SK-N-MC (cell line): ENCODE measurements around the gene DCTN2.
A peak's percentile ranks its signal among the peaks of the same experiment; 100 is the strongest.

ENCODE experiments used
- DNase-seq: peaks from one replicate; pipeline ENCODE4 v3.0.0-alpha.2; 2011; ENCODE audit warnings: low read depth, low spot score
- H3K27ac ChIP-seq: fragments of 200-600 bp; sonication (generic); 2 replicates; pipeline ENCODE4 v1.5.1; 2016; ENCODE audit warnings: mixed run types
- H3K36me3 ChIP-seq: fragments of 200-600 bp; sonication (generic); 2 replicates; pipeline ENCODE4 v1.6.1; 2017; ENCODE audit warnings: antibody characterized with exemption, low read length, mixed read lengths; ENCODE audit not compliant: insufficient read depth
- H3K4me3 ChIP-seq: fragments of 200-600 bp; sonication (generic); 2 replicates; pipeline ENCODE4 v1.5.1; 2016
- H3K9ac ChIP-seq: fragments of 200-600 bp; sonication (generic); 2 replicates; pipeline ENCODE4 v1.8.0; 2017; ENCODE audit warnings: mixed run types, mixed read lengths; ENCODE audit not compliant: insufficient read length
- H3K9me3 ChIP-seq: fragments of 200-600 bp; sonication (generic); 2 replicates; pipeline ENCODE4 v1.6.1; 2017; ENCODE audit warnings: low read depth, mild to moderate bottlenecking, antibody characterized with exemption, low read length, moderate library complexity, mixed read lengths
- EZH2 ChIP-seq: fragments of 200-600 bp; sonication (generic); IDR thresholded peaks from one replicate; pipeline ENCODE4 v1.6.1; 2017; ENCODE audit warnings: antibody characterized with exemption
- FOXP2 ChIP-seq: optimal IDR thresholded peaks from 2 replicates; pipeline ENCODE3; 2011; ENCODE audit warnings: mild to moderate bottlenecking, moderate library complexity; ENCODE audit not compliant: insufficient read depth; ENCODE audit errors: extremely low read length, control extremely low read depth
- POLR2AphosphoS5 ChIP-seq: IDR thresholded peaks from 2 replicates; pipeline ENCODE4 v1.6.1; 2012; ENCODE audit warnings: mild to moderate bottlenecking, low read depth, low read length, borderline replicate concordance

DCTN2 gene

DNA sequence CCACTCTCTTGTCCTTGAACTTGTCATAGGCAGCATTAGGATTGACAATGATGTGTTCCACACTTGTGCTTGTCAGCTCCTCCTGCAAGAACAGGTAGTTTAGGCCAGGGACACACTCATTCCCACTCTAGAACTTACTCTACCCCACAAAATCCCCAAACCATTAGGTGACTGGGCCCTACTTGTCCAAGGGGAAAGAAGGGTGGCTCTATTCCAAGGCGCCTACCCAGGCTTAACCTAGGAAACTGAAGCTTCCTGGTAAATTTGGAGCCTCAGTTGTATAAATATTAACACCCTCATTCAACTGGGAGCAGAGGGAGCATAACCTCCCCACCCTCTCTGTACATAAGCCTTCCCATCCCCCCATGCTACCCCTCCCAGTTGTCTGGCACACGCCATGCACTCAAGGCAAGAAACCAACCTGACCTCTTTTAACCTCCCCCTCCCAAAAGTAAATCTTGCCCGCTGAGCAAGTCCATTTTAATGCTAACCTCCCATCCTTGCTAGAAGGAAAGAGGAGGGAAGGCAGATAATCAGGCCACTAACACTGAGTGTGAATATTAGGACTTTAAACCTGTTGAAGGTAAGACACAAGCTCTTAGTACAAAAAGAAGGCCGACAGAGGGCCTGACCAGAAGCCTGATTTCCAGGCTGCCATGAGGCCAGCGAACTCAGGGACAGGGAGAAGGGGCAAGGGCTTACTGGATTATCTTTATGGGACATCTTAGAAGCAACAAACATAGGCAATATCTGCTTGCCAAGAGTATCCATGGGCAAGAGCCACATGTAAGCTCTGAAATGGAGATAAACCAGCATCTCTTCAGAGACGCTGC, 11.0 kb downstream of the DCTN2 start:
- DNase-seq, result no peak
- H3K27ac ChIP-seq, result no peak overlapping the region
- H3K4me3 ChIP-seq, result no peak overlapping the region
- no peak overlapping the region for H3K9ac ChIP-seq
- TF ChIP-seq POLR2AphosphoS5 (no peak), FOXP2 (no peak), EZH2 (no peak)
- H3K9me3 ChIP-seq, result no peaks in the 10 kb centered on the region
- peaks cover 55% of the 10 kb centered on the region for H3K36me3 ChIP-seq

DNA sequence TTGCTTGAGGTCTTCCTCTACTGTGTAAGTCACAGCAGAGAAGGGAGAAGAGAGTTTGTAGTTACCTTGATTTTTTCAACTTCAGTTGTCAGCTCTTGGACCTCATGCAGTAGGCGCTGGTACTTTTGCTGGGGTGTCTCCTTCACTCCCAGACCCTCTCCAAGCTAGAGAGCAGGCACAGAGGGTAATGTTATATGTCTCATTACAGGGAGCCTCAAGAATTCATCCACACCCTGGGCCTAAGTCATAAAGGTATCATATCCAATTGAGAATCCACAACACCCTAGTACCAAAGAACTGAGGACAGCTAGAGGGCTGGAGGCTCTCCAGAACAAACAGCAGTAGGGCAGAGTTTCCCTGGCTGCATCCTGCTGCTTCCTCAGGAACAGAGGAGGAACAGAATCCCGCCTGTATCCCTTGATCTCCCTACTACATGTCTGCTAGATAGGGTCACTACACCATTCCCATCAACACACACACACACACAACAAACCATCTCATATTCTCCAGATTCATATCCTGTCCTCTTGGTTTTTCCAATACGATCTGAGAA, 11.9 kb downstream of the DCTN2 start:
- Histone ChIP-seq H3K9me3 (no peaks in the 10 kb centered on the region), H3K4me3 (no peak overlapping the region), H3K27ac (no peak overlapping the region), H3K36me3 (peaks cover 60% of the 10 kb centered on the region), H3K9ac (no peak overlapping the region)
- TF ChIP-seq POLR2AphosphoS5, result no peak
- no peak for TF ChIP-seq EZH2
- no peak for TF ChIP-seq FOXP2
- DNase-seq, result no peak

DNA sequence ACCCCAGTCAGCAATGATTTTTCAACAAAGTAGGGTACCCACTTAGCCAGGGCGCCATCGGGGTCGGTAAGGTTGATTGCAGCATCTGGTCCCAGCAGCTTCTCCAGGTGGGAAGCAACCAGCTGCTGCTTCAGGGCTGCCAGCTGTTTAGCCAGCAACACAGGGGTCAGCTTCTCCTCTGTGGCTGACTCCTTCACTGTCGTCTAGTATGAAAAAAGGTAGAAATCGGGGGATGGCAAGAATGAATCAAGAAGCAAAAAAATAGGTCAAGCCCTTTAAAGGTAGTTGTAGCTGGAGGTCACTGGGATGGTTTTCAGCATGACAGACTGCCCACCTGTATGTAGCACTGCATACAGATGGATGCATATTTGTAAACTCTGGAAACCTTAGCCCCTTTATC, 12.7 kb downstream of the DCTN2 start:
- no peak for DNase-seq
- H3K36me3 ChIP-seq, result peaks cover 67% of the 10 kb centered on the region
- TF ChIP-seq FOXP2 (no peak), POLR2AphosphoS5 (no peak), EZH2 (no peak)
- H3K27ac ChIP-seq, result no peak overlapping the region
- no peaks in the 10 kb centered on the region for H3K9me3 ChIP-seq
- H3K9ac ChIP-seq, result no peak overlapping the region
- no peak overlapping the region for H3K4me3 ChIP-seq

DNA sequence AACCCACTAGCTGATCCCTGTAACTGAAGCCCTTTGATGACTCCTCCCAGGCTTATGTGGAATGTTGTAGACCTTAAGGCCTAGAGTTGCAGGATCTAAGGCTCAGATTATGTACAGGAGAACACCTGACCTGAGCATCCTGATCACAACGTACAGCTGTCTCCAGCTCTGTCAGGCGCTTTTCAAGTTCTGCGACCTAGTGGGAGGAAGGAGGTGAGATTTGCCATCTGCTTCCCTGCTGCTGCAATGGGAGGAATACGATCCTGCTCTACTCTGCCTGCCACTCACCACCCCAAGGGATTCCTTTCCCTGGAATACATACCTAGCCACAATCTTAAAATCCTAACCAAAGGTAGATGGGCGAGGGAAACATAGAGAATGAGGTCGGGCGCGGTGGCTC, 13.9 kb downstream of the DCTN2 start:
- H3K36me3 ChIP-seq, result peaks cover 67% of the 10 kb centered on the region
- no peak overlapping the region for H3K9ac ChIP-seq
- no peak for DNase-seq
- no peaks in the 10 kb centered on the region for H3K9me3 ChIP-seq
- TF ChIP-seq EZH2 (no peak), FOXP2 (no peak), POLR2AphosphoS5 (no peak)
- no peak overlapping the region for H3K27ac ChIP-seq
- no peak overlapping the region for H3K4me3 ChIP-seq

DNA sequence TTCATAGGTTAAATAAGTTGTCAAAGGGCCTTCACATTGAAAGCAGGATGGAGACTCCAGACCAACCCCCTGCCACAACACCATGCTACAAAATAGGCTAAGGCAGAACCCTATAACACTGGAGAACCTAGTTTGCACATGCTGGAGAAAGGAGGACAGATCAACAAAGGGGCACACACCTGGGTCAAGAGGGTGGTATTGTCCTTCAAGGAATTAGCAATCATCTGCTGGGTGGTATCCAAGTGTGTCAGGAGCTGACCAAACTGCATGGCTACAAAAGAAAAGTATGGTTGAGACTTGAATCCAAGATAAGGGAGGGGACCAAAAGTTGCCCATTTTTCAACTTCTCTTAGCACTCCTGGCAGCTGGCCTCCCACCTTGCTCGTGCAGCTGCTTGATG, 15.2 kb downstream of the DCTN2 start:
- Histone ChIP-seq H3K9ac (no peak overlapping the region), H3K27ac (no peak overlapping the region), H3K9me3 (no peaks in the 10 kb centered on the region), H3K36me3 (peaks cover 80% of the 10 kb centered on the region), H3K4me3 (no peak overlapping the region)
- TF ChIP-seq EZH2, result no peak
- DNase-seq, result no peak

DNA sequence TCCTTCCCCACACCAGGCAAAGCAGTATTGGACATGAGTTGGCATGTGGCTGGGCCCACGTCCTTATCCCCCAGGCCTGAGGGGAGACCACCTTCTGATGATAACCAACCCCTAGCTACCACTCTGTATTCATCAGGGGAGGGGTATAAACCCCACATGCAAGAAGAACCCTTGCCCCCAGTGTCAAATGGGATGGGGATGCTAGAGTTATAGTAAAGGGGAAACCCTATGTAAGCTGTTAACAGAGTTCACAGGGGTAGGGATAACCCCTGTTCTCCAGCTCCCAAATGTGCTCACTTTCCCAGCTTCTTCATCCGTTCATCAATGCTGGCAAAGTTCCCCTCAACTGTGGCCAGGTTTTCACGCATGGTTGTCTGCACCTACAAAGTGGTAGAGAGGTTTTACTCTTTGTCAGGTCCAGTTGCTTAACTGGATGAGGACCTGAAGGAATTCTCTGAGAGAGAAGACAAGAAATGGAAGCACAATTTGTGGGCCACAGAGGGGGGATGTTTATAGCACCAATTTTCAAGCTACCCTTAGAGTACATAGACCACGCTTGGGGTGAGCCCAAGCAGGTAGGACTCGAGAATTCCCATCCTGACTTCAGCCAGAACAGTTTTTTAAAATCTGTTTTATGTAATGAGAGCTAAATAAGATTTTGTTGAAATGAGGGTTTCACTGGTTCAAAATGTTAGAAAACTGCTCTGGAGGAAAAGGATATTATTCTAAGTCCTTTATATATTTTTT, 16.4 kb downstream of the DCTN2 start:
- Histone ChIP-seq H3K9me3 (no peaks in the 10 kb centered on the region), H3K9ac (no peak overlapping the region), H3K4me3 (no peak overlapping the region), H3K36me3 (peaks cover 92% of the 10 kb centered on the region), H3K27ac (peak overlapping the region; percentile 35)
- no peak for DNase-seq
- no peak for TF ChIP-seq EZH2
- TF ChIP-seq POLR2AphosphoS5, result no peak

DNA sequence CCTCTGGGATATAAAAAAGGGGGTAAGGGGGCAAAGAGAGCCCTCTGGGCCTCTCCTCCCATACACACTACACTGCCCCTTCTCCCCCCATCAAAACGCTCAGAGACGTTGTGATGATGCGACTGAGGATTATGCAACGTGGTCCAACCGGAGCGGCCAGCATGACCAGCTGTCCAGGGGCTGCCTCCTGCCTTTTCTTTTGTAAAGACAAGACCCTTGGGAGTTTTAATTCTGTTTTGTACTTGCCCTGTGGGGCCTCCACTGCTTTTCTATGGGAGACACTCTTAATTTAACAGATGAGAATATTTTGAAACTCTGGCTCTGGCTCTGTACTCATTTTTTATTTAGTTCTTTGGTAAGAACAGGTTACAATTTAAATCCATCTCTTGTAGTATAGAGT, 17.2 kb downstream of the DCTN2 start:
- H3K9me3 ChIP-seq, result no peaks in the 10 kb centered on the region
- H3K9ac ChIP-seq, result no peak overlapping the region
- no peak for DNase-seq
- H3K27ac ChIP-seq, result peak overlapping the region; percentile 35; the same call in 1 of the 2 replicates
- H3K4me3 ChIP-seq, result no peak overlapping the region
- TF ChIP-seq FOXP2, result no peak
- no peak for TF ChIP-seq EZH2
- TF ChIP-seq POLR2AphosphoS5, result no peak; the same call in none of the 2 replicates
- peaks cover 92% of the 10 kb centered on the region for H3K36me3 ChIP-seq

DNA sequence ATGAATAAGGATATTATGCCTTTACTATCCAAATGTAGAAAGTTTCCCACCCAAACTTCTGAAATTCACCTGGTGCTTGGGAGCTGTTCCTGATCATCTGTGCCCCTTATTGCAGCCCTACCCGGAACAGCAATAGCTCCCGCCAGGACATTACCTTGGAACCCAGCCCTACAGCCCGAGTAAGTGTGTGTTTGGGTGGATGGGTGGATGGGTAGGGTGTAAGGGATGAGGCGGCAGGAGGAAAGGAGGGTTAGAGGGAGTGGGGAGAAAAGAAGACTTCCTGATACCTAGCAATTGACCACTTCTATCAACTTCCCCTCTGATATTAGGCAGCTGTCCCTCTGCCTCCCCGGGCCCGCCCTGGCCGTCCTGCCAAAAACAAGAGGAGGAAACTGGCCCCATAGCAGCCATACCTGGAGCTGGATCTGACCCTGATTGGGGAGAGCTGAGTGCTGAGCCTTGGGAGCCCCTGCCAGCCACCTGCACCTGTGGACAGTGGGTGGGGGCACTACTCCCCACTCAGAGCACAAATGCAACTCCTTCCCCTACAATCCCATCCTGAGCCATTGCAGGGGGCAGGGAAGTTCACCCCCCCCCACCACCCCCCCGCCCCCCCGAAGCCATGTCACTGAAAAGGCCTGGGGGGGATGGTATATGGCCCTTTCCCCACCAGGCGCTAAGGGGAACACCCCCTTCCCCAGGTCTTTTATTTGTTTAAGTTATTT, 18.0 kb downstream of the DCTN2 start:
- H3K27ac ChIP-seq, result peak overlapping the region; percentile 19; the same call in 1 of the 2 replicates
- TF ChIP-seq POLR2AphosphoS5 (no peak; the same call in 1 of the 2 replicates), EZH2 (no peak)
- H3K4me3 ChIP-seq, result no peak overlapping the region
- H3K9ac ChIP-seq, result no peak overlapping the region
- no peak for DNase-seq
- peaks cover 93% of the 10 kb centered on the region for H3K36me3 ChIP-seq
- H3K9me3 ChIP-seq, result no peaks in the 10 kb centered on the region
